ENCODE results near the gene LRRC42. TPM values are rescaled to one million over a fixed set of nuclear protein-coding genes. Genes with fewer than 3 reads are reported as not detected.

LRRC42 gene
- total RNA-seq, 1 donor from 2014 or later = 30.1 TPM

- DNase-seq (ENCODE audit: extremely low spot score, unreplicated experiment) = no peak
- H3K9me3 Mint-ChIP-seq (ENCODE audit: unreplicated experiment) = no peaks in the 10 kb centered on the region
- peaks cover 7% of the 10 kb centered on the region for H3K36me3 Mint-ChIP-seq (ENCODE audit: unreplicated experiment)
- TF ChIP-seq CTCF (IDR thresholded peaks at IDR 0.05) = no peak
- no peak overlapping the region for H3K4me3 Mint-ChIP-seq (ENCODE audit: unreplicated experiment)
- H3K4me1 Mint-ChIP-seq (ENCODE audit: unreplicated experiment) = peaks cover 32% of the 10 kb centered on the region
- no peak overlapping the region for H3K27ac Mint-ChIP-seq (ENCODE audit: unreplicated experiment)
- H3K27me3 Mint-ChIP-seq (ENCODE audit: unreplicated experiment) = no peaks in the 10 kb centered on the region
Observed at GRCh38 chr1:53942127-53942957, 3.8 kb upstream of the LRRC42 start.

GRCh38 chr1:53943090-53943489 is 3.1 kb upstream of the LRRC42 start:
- TF ChIP-seq CTCF (IDR thresholded peaks at IDR 0.05) = no peak
- no peak overlapping the region for H3K27ac Mint-ChIP-seq (ENCODE audit: unreplicated experiment)
- H3K27me3 Mint-ChIP-seq (ENCODE audit: unreplicated experiment) = no peaks in the 10 kb centered on the region
- H3K9me3 Mint-ChIP-seq (ENCODE audit: unreplicated experiment) = no peaks in the 10 kb centered on the region
- H3K36me3 Mint-ChIP-seq (ENCODE audit: unreplicated experiment) = peaks cover 2% of the 10 kb centered on the region
- H3K4me1 Mint-ChIP-seq (ENCODE audit: unreplicated experiment) = peaks cover 40% of the 10 kb centered on the region
- DNase-seq (ENCODE audit: extremely low spot score, unreplicated experiment) = no peak
- H3K4me3 Mint-ChIP-seq (ENCODE audit: unreplicated experiment) = no peak overlapping the region

GRCh38 chr1:53943490-53944043 is 2.6 kb upstream of the LRRC42 start:
- TF ChIP-seq CTCF (IDR thresholded peaks at IDR 0.05) = no peak
- peaks cover 44% of the 10 kb centered on the region for H3K4me1 Mint-ChIP-seq (ENCODE audit: unreplicated experiment)
- H3K9me3 Mint-ChIP-seq (ENCODE audit: unreplicated experiment) = no peaks in the 10 kb centered on the region
- peak overlapping the region; percentile 59 for H3K27ac Mint-ChIP-seq (ENCODE audit: unreplicated experiment)
- peak overlapping the region; percentile 57 for H3K4me3 Mint-ChIP-seq (ENCODE audit: unreplicated experiment)
- H3K36me3 Mint-ChIP-seq (ENCODE audit: unreplicated experiment) = peaks cover 2% of the 10 kb centered on the region
- no peak for DNase-seq (ENCODE audit: extremely low spot score, unreplicated experiment)
- H3K27me3 Mint-ChIP-seq (ENCODE audit: unreplicated experiment) = no peaks in the 10 kb centered on the region

- no peak for DNase-seq (ENCODE audit: extremely low spot score, unreplicated experiment)
- no peak for TF ChIP-seq CTCF (IDR thresholded peaks at IDR 0.05)
- H3K4me1 Mint-ChIP-seq (ENCODE audit: unreplicated experiment) = peaks cover 49% of the 10 kb centered on the region
- H3K9me3 Mint-ChIP-seq (ENCODE audit: unreplicated experiment) = no peaks in the 10 kb centered on the region
- no peaks in the 10 kb centered on the region for H3K27me3 Mint-ChIP-seq (ENCODE audit: unreplicated experiment)
- peak overlapping the region; percentile 97 for H3K4me3 Mint-ChIP-seq (ENCODE audit: unreplicated experiment)
- H3K36me3 Mint-ChIP-seq (ENCODE audit: unreplicated experiment) = no peaks in the 10 kb centered on the region
- peak overlapping the region; percentile 96 for H3K27ac Mint-ChIP-seq (ENCODE audit: unreplicated experiment)
Observed at GRCh38 chr1:53944469-53945182, 1.5 kb upstream of the LRRC42 start.

GRCh38 chr1:53945183-53945432 is 1.0 kb upstream of the LRRC42 start:
- peak overlapping the region; percentile 96 for H3K27ac Mint-ChIP-seq (ENCODE audit: unreplicated experiment)
- peaks cover 49% of the 10 kb centered on the region for H3K4me1 Mint-ChIP-seq (ENCODE audit: unreplicated experiment)
- H3K36me3 Mint-ChIP-seq (ENCODE audit: unreplicated experiment) = no peaks in the 10 kb centered on the region
- peak overlapping the region; percentile 97 for H3K4me3 Mint-ChIP-seq (ENCODE audit: unreplicated experiment)
- TF ChIP-seq CTCF (IDR thresholded peaks at IDR 0.05) = no peak
- DNase-seq (ENCODE audit: extremely low spot score, unreplicated experiment) = no peak
- H3K9me3 Mint-ChIP-seq (ENCODE audit: unreplicated experiment) = no peaks in the 10 kb centered on the region
- no peaks in the 10 kb centered on the region for H3K27me3 Mint-ChIP-seq (ENCODE audit: unreplicated experiment)
